Glutamatergic neuron (in vitro differentiated cells): ENCODE measurements around the gene ZXDC. TPM values are rescaled to one million over a fixed set of nuclear protein-coding genes. Genes with fewer than 3 reads are reported as not detected.

Experiments used
- DNase-seq: peaks from one replicate; pipeline ENCODE4 v3.0.0; 2022
- H3K27ac Mint-ChIP-seq: one replicate; pipeline ENCODE4 v1.8.0; 2020; ENCODE audit warnings: mild to moderate bottlenecking, mixed read lengths, inconsistent platforms; ENCODE audit not compliant: unreplicated experiment
- H3K27me3 Mint-ChIP-seq: one replicate; pipeline ENCODE4 v1.8.0; 2020; ENCODE audit warnings: mild to moderate bottlenecking, moderate library complexity, mixed read lengths, inconsistent platforms; ENCODE audit not compliant: unreplicated experiment
- H3K36me3 Mint-ChIP-seq: one replicate; pipeline ENCODE4 v1.8.0; 2020; ENCODE audit warnings: mild to moderate bottlenecking, mixed read lengths, inconsistent platforms; ENCODE audit not compliant: unreplicated experiment
- H3K4me1 Mint-ChIP-seq: one replicate; pipeline ENCODE4 v1.8.0; 2020; ENCODE audit warnings: mild to moderate bottlenecking, low read depth, mixed read lengths, inconsistent platforms; ENCODE audit not compliant: unreplicated experiment
- H3K4me3 Mint-ChIP-seq: one replicate; pipeline ENCODE4 v1.8.0; 2020; ENCODE audit warnings: mild to moderate bottlenecking, mixed read lengths, inconsistent platforms; ENCODE audit not compliant: unreplicated experiment
- H3K9me3 Mint-ChIP-seq: one replicate; pipeline ENCODE4 v1.8.0; 2020; ENCODE audit warnings: mild to moderate bottlenecking, moderate library complexity, mixed read lengths, inconsistent platforms; ENCODE audit not compliant: unreplicated experiment
- CTCF ChIP-seq: fragments of 200-600 bp; sonication (generic); IDR thresholded peaks from one replicate; pipeline ENCODE4 v1.5.0; 2021; ENCODE audit not compliant: partially characterized antibody, unreplicated experiment
- total RNA-seq: library from RNA; stranded (reverse); fragmentation: NEBNext Ultra II Directional; extraction: Animal tissue kit (Norgen Biotek cat#: 25700); gene quantifications from one replicate; pipeline ENCODE4 v1.2.1, GENCODE V29; 2021; ENCODE audit not compliant: unreplicated experiment

ZXDC gene
- total RNA-seq, 1 donor from 2014 or later, result 39.5 TPM

GRCh38 chr3:126390751-126391150 lies 84.9 kb downstream of the ZXDC start:
- H3K36me3 Mint-ChIP-seq, result no peaks in the 10 kb centered on the region
- H3K4me3 Mint-ChIP-seq, result no peak overlapping the region
- DNase-seq, result no peak
- H3K27me3 Mint-ChIP-seq, result peaks cover 10% of the 10 kb centered on the region
- TF ChIP-seq CTCF, result no peak
- H3K9me3 Mint-ChIP-seq, result peaks cover 2% of the 10 kb centered on the region
- no peaks in the 10 kb centered on the region for H3K4me1 Mint-ChIP-seq
- no peak overlapping the region for H3K27ac Mint-ChIP-seq

- no peaks in the 10 kb centered on the region for H3K36me3 Mint-ChIP-seq
- no peak for DNase-seq
- TF ChIP-seq CTCF, result no peak
- H3K4me3 Mint-ChIP-seq, result no peak overlapping the region
- H3K27me3 Mint-ChIP-seq, result peaks cover 10% of the 10 kb centered on the region
- no peaks in the 10 kb centered on the region for H3K9me3 Mint-ChIP-seq
- no peaks in the 10 kb centered on the region for H3K4me1 Mint-ChIP-seq
- no peak overlapping the region for H3K27ac Mint-ChIP-seq
Observed at GRCh38 chr3:126390201-126390600, 85.5 kb downstream of the ZXDC start.

- Mint-ChIP-seq H3K4me3 (peak overlapping the region; percentile 30), H3K27ac (peak overlapping the region; percentile 23), H3K27me3 (peaks cover 10% of the 10 kb centered on the region), H3K36me3 (no peaks in the 10 kb centered on the region), H3K4me1 (no peaks in the 10 kb centered on the region), H3K9me3 (no peaks in the 10 kb centered on the region)
- DNase-seq, result no peak
- TF ChIP-seq CTCF, result no peak
Observed at GRCh38 chr3:126389794-126390146, 85.9 kb downstream of the ZXDC start.

GRCh38 chr3:126389112-126389793 lies 86.4 kb downstream of the ZXDC start:
- Mint-ChIP-seq H3K36me3 (no peaks in the 10 kb centered on the region), H3K27me3 (peaks cover 8% of the 10 kb centered on the region), H3K4me3 (peak overlapping the region; percentile 30), H3K27ac (peak overlapping the region; percentile 23), H3K4me1 (no peaks in the 10 kb centered on the region), H3K9me3 (no peaks in the 10 kb centered on the region)
- TF ChIP-seq CTCF, result peak; percentile 61
- DNase-seq, result peak; percentile 85

Other genes with a start within 250 kb of the ZXDC start
- 0.74 TPM for gene KLF15, start 118.5 kb downstream of the ZXDC start, total RNA-seq
- gene CFAP100, start 81.0 kb downstream of the ZXDC start, total RNA-seq, result not detected
- not detected for gene UROC1, start 41.9 kb upstream of the ZXDC start, total RNA-seq
- gene CHST13, start 48.3 kb upstream of the ZXDC start, total RNA-seq, result not detected
- not detected for gene C3orf22, start 83.0 kb upstream of the ZXDC start, total RNA-seq
- 1.8 TPM for gene TXNRD3, start 179.2 kb upstream of the ZXDC start, total RNA-seq
- gene CHCHD6, start 228.3 kb upstream of the ZXDC start, total RNA-seq, result 17.2 TPM